ENCODE measurements around the gene COL5A2. TPM values are rescaled to one million over a fixed set of nuclear protein-coding genes. Genes with fewer than 3 reads are reported as not detected.

Gene COL5A2
- polyA plus RNA-seq, 1 donor (not counting 4 experiments of a cell fraction or from before 2014, with no cell fraction given): 7.2 TPM

- no peak for DNase-seq (ENCODE audit: low read depth, low spot score)
- H3K4me3 ChIP-seq (ENCODE audit: control insufficient read depth in 2 of 3, extremely low read depth in 1 of 3, insufficient read depth in 2 of 3, low read depth in 1 of 3, low read length in 3 of 3): no peak overlapping the region
- no peaks in the 10 kb centered on the region for H3K27me3 ChIP-seq (ENCODE audit: control insufficient read depth, extremely low read depth, insufficient read depth, low read length)
- no peaks in the 10 kb centered on the region for H4K20me1 ChIP-seq (ENCODE audit: control insufficient read depth, extremely low read depth, insufficient read depth, low read length)
- FAIRE-seq: no peak
- H2AFZ ChIP-seq (ENCODE audit: control insufficient read depth, low read length): no peak overlapping the region
- H3K9me3 ChIP-seq (ENCODE audit: control insufficient read depth, low read depth, low read length): no peaks in the 10 kb centered on the region
- TF ChIP-seq EZH2 (IDR thresholded peaks at IDR 0.05; ENCODE audit: low read length): no peak
- TF ChIP-seq CTCF (optimal IDR thresholded peaks at IDR 0.05 in 1 of 3, IDR thresholded peaks at IDR 0.05 in 1 of 3, conservative IDR thresholded peaks at IDR 0.05 in 1 of 3; ENCODE audit: extremely low read depth in 1 of 3, insufficient read depth in 2 of 3, low read length in 3 of 3): no peak
- H3K27ac ChIP-seq (ENCODE audit: control insufficient read depth, insufficient read depth, low read length): no peak overlapping the region
- no peaks in the 10 kb centered on the region for H3K4me1 ChIP-seq (ENCODE audit: control insufficient read depth, extremely low read depth, insufficient read depth, low read length)
- H3K79me2 ChIP-seq (ENCODE audit: control insufficient read depth, insufficient read depth, low read length): no peaks in the 10 kb centered on the region
- no peak overlapping the region for H3K4me2 ChIP-seq (ENCODE audit: control insufficient read depth, extremely low read depth, insufficient read depth, low read depth, low read length)
- dilution Hi-C loops (cut with MboI; ENCODE audit: extremely low pct_ligation_motif_present, low sequenced_read_pairs): no loop called here
- no peaks in the 10 kb centered on the region for H3K9me1 ChIP-seq (ENCODE audit: control insufficient read depth, extremely low read depth, insufficient read depth, low read length)
- H3K9ac ChIP-seq (ENCODE audit: control insufficient read depth, extremely low read depth, insufficient read depth, low read length): no peak overlapping the region
- no peaks in the 10 kb centered on the region for H3K36me3 ChIP-seq (ENCODE audit: control insufficient read depth in 2 of 2, extremely low read depth in 1 of 2, insufficient read depth in 2 of 2, low read length in 2 of 2)
Observed at GRCh38 chr2:189076572-189076971, 103.0 kb downstream of the COL5A2 start.

GRCh38 chr2:189076120-189076519 lies 103.4 kb downstream of the COL5A2 start:
- no peak overlapping the region for H3K4me3 ChIP-seq (ENCODE audit: control insufficient read depth in 2 of 3, extremely low read depth in 1 of 3, insufficient read depth in 2 of 3, low read depth in 1 of 3, low read length in 3 of 3)
- H3K9me1 ChIP-seq (ENCODE audit: control insufficient read depth, extremely low read depth, insufficient read depth, low read length): no peaks in the 10 kb centered on the region
- no peak for TF ChIP-seq CTCF (optimal IDR thresholded peaks at IDR 0.05 in 1 of 3, IDR thresholded peaks at IDR 0.05 in 1 of 3, conservative IDR thresholded peaks at IDR 0.05 in 1 of 3; ENCODE audit: extremely low read depth in 1 of 3, insufficient read depth in 2 of 3, low read length in 3 of 3)
- TF ChIP-seq EZH2 (IDR thresholded peaks at IDR 0.05; ENCODE audit: low read length): no peak
- dilution Hi-C loops (cut with MboI; ENCODE audit: extremely low pct_ligation_motif_present, low sequenced_read_pairs): no loop called here
- H3K27me3 ChIP-seq (ENCODE audit: control insufficient read depth, extremely low read depth, insufficient read depth, low read length): no peaks in the 10 kb centered on the region
- DNase-seq (ENCODE audit: low read depth, low spot score) (no peak), FAIRE-seq (no peak)
- H4K20me1 ChIP-seq (ENCODE audit: control insufficient read depth, extremely low read depth, insufficient read depth, low read length): no peaks in the 10 kb centered on the region
- no peak overlapping the region for H2AFZ ChIP-seq (ENCODE audit: control insufficient read depth, low read length)
- no peak overlapping the region for H3K9ac ChIP-seq (ENCODE audit: control insufficient read depth, extremely low read depth, insufficient read depth, low read length)
- H3K9me3 ChIP-seq (ENCODE audit: control insufficient read depth, low read depth, low read length): no peaks in the 10 kb centered on the region
- H3K27ac ChIP-seq (ENCODE audit: control insufficient read depth, insufficient read depth, low read length): no peak overlapping the region
- H3K4me2 ChIP-seq (ENCODE audit: control insufficient read depth, extremely low read depth, insufficient read depth, low read depth, low read length): no peak overlapping the region
- no peaks in the 10 kb centered on the region for H3K36me3 ChIP-seq (ENCODE audit: control insufficient read depth in 2 of 2, extremely low read depth in 1 of 2, insufficient read depth in 2 of 2, low read length in 2 of 2)
- H3K79me2 ChIP-seq (ENCODE audit: control insufficient read depth, insufficient read depth, low read length): no peaks in the 10 kb centered on the region
- H3K4me1 ChIP-seq (ENCODE audit: control insufficient read depth, extremely low read depth, insufficient read depth, low read length): no peaks in the 10 kb centered on the region
